Esophagus muscularis mucosa (tissue), 4 donors: ENCODE results near the gene STK32B. TPM values are rescaled to one million over a fixed set of nuclear protein-coding genes. Genes with fewer than 3 reads are reported as not detected.
A peak's percentile ranks its signal among the peaks of the same experiment; 100 is the strongest.

Experiments used
- DNase-seq: peaks from one replicate; pipeline ENCODE4 v3.0.0-alpha.2; 2017; ENCODE audit errors: extremely low spot score
- H3K27ac ChIP-seq, 4 donors: fragments of 200-600 bp; sonication (generic); replicated peaks in 1 of 4; 1 replicate in 3 of 4; 2 replicates in 1 of 4; pipeline ENCODE4 v1.5.1; 2016 to 2019; ENCODE audit warnings: mild to moderate bottlenecking in 1 of 4
- H3K27me3 ChIP-seq, 4 donors: fragments of 200-600 bp; sonication (generic); one replicate each; pipeline versions ENCODE4 v1.5.1 to v1.6.0; 2016 to 2019
- H3K36me3 ChIP-seq, 4 donors: fragments of 200-600 bp; sonication (generic); one replicate each; pipeline ENCODE4 v1.5.1; 2016 to 2019
- H3K4me1 ChIP-seq, 4 donors: fragments of 200-600 bp; sonication (generic); one replicate each; pipeline ENCODE4 v1.5.1; 2016 to 2019
- H3K4me3 ChIP-seq, 4 donors: fragments of 200-600 bp; sonication (generic); 1 replicate in 2 of 4; 2 replicates in 2 of 4; pipeline ENCODE4 v1.5.1; 2016 to 2019; ENCODE audit warnings: mild to moderate bottlenecking in 4 of 4, moderate library complexity in 1 of 4
- H3K9me3 ChIP-seq, 4 donors: fragments of 200-600 bp; sonication (generic); 1 replicate in 3 of 4; 2 replicates in 1 of 4; pipeline ENCODE4 v1.5.1; 2016 to 2019
- CTCF ChIP-seq, 3 experiments: fragments of 200-600 bp in 2 of 3; fragments of 450-650 bp in 1 of 3; sonication (generic) in 2 of 3; IDR thresholded peaks; one replicate each; pipeline ENCODE4 v1.5.1; 2017 to 2019; ENCODE audit warnings: antibody characterized with exemption in 3 of 3, mild to moderate bottlenecking in 2 of 3, moderate library complexity in 1 of 3
- EP300 ChIP-seq: sonication (generic); formaldehyde crosslinking; IDR thresholded peaks from one replicate; pipeline ENCODE4 v1.6.1; 2017; ENCODE audit warnings: antibody characterized with exemption
- POLR2A ChIP-seq: fragments of 450-650 bp; IDR thresholded peaks from one replicate; pipeline ENCODE4 v1.6.1; 2017; ENCODE audit warnings: antibody characterized with exemption, moderate library complexity, mild to moderate bottlenecking, low read depth
- POLR2AphosphoS5 ChIP-seq, 2 donors: sonication (generic); formaldehyde crosslinking; IDR thresholded peaks; one replicate each; pipeline ENCODE4 v1.6.1; 2017; ENCODE audit warnings: antibody characterized with exemption in 2 of 2
- WGBS: methylation state at CpG from one replicate; pipeline ENCODE4 v1.1.5; 2018; 5-methylcytosine and 5-hydroxymethylcytosine counted together
- intact Hi-C: fragments of 100-400 bp; cut with DNase I; formaldehyde crosslinking; loops from one replicate; pipeline ENCODE4 v1.15.1; 2023
- total RNA-seq, 4 donors: library from RNA; depleted of rRNA; stranded (reverse); fragments of >200 nt; gene quantifications; one replicate each; pipeline versions ENCODE4 v1.1.0 to v1.2.1, GENCODE V29; 2016

STK32B gene
- total RNA-seq, 4 donors from 2014 or later: 1.7 to 3.8 (median 2.7) TPM

DNA sequence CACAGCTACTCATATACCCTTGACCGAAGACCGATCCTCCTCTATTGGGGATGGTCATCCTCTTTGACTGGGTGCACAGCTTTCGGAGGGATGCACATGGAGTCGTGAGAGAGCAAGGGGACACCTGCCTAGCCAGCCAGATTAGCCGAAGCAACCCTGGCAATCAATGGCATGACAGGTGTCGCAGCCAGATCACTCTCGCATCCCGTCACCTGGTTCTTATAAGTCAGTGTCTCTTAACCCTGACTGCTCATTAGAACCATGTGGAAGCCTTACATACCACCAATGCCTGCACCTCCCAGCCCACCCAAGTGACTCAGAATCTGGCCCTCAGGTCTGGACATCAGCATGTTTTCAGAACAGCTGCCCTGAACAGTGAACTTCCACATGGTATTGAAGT lies 407.4 kb downstream of the STK32B start:
- intact Hi-C loops: loop anchor here (10.0 kb wide), 1 partner anchor 404 kb away; the partner anchor contains the start of gene STK32B
- Histone ChIP-seq H3K27me3 (no peaks in the 10 kb centered on the region), H3K4me3 (no peak overlapping the region), H3K36me3 (no peaks in the 10 kb centered on the region), H3K27ac (no peak overlapping the region), H3K4me1 (no peaks in the 10 kb centered on the region), H3K9me3 (no peaks in the 10 kb centered on the region)
- no peak for DNase-seq
- 94% methylated on average over 8 of the region's 8 CpGs for WGBS
- TF ChIP-seq POLR2A: no peak
- TF ChIP-seq CTCF (IDR thresholded peaks at IDR 0.05): no peak
- no peak for TF ChIP-seq EP300
- no peak for TF ChIP-seq POLR2AphosphoS5 (IDR thresholded peaks at IDR 0.05)

DNA sequence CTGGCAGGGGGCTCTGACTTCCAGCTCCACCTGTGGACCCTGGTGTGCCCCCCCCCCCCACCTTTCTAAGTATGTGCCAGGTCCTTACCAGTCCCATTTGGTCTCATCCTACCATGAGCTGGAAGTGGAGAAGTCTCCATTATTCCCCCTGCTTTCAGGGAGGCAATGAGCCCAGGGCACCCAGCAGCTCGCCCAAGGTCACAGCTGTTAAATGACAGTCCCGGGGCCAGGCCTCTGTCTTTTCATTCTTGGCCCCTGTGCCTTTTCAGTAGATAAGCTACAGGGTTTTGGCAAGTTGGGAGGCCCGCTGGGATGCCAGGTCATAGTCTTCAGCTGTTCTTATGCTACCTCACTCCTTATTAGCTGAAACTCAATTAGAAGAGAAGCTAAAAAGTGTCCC lies 408.0 kb downstream of the STK32B start:
- H3K4me1 ChIP-seq: no peaks in the 10 kb centered on the region
- intact Hi-C loops: loop anchor here (10.0 kb wide), 1 partner anchor 404 kb away; the partner anchor contains the start of gene STK32B
- no peak overlapping the region for H3K4me3 ChIP-seq
- H3K9me3 ChIP-seq: no peaks in the 10 kb centered on the region
- H3K27me3 ChIP-seq: no peaks in the 10 kb centered on the region
- TF ChIP-seq POLR2AphosphoS5 (IDR thresholded peaks at IDR 0.05): no peak
- no peak for TF ChIP-seq CTCF (IDR thresholded peaks at IDR 0.05)
- no peak for TF ChIP-seq POLR2A
- 80% methylated on average over 3 of the region's 3 CpGs for WGBS
- no peak for DNase-seq
- no peak overlapping the region for H3K27ac ChIP-seq
- no peaks in the 10 kb centered on the region for H3K36me3 ChIP-seq

DNA sequence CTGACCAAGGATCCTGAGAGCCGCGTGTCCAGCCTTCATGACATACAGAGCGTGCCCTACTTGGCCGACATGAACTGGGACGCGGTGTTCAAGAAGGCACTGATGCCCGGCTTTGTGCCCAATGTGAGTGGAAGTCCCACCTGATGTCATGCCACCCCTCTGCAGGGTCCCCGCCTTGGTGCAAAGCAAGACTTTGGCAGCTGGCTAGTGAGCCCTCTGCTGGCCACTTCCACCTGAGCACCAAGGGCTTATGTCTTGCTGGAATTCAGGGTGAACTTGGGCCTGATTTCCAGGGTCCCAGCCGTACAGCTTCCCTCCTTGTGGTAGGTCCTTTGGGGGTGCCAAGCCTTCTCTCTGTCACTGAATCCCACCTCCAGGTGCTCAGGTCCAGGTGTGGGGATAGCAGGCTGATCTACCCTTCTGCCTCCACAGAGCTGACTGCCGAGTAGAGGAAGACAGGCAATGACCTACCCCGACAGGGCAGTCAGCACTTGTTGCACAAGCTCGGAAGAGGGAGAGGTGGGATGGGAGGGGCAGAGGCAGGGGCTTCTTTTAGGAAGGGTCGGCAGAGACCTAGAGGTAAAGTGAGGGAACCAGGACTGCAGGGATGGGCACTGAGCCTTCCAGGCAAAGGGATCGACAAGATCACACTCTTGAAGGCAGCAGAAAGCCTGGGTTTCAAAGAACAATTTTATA lies 409.0 kb downstream of the STK32B start:
- H3K9me3 ChIP-seq: no peaks in the 10 kb centered on the region
- no peaks in the 10 kb centered on the region for H3K36me3 ChIP-seq
- no peaks in the 10 kb centered on the region for H3K4me1 ChIP-seq
- H3K27me3 ChIP-seq: no peaks in the 10 kb centered on the region
- H3K27ac ChIP-seq: no peak overlapping the region
- H3K4me3 ChIP-seq: no peak overlapping the region
- TF ChIP-seq EP300: no peak
- TF ChIP-seq CTCF (IDR thresholded peaks at IDR 0.05): peak; percentile 12 to 42 (median 19)
- WGBS: 76% methylated on average over 7 of the region's 14 CpGs
- no peak for DNase-seq
- intact Hi-C loops: no loop called here

DNA sequence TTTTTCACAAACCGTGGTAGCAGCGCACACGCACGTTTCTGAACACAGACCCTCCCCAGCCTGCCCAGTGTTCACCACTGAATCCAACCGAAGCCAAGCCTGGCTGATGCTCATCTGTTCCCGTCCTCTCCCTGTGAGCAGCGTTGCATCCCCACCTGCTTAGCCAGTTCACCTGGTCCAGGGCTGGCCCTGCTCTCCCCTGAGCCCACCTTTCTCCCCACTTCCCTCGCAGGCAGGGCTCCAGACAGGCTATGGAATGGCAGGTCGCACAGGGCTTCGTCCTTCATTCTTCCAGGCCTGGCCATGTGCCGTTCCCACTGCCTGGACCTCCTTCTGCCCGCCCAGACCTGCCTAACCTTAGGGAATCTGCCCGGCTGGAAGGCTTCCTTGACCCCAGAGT lies 410.2 kb downstream of the STK32B start:
- H3K27me3 ChIP-seq: no peaks in the 10 kb centered on the region
- no peak for DNase-seq
- no peaks in the 10 kb centered on the region for H3K4me1 ChIP-seq
- WGBS: 92% methylated on average over 13 of the region's 13 CpGs
- no peaks in the 10 kb centered on the region for H3K9me3 ChIP-seq
- H3K36me3 ChIP-seq: no peaks in the 10 kb centered on the region
- no peak overlapping the region for H3K4me3 ChIP-seq
- intact Hi-C loops: no loop called here
- no peak for TF ChIP-seq CTCF (IDR thresholded peaks at IDR 0.05)
- TF ChIP-seq POLR2A: no peak
- no peak for TF ChIP-seq EP300
- TF ChIP-seq POLR2AphosphoS5 (IDR thresholded peaks at IDR 0.05): no peak
- no peak overlapping the region for H3K27ac ChIP-seq

DNA sequence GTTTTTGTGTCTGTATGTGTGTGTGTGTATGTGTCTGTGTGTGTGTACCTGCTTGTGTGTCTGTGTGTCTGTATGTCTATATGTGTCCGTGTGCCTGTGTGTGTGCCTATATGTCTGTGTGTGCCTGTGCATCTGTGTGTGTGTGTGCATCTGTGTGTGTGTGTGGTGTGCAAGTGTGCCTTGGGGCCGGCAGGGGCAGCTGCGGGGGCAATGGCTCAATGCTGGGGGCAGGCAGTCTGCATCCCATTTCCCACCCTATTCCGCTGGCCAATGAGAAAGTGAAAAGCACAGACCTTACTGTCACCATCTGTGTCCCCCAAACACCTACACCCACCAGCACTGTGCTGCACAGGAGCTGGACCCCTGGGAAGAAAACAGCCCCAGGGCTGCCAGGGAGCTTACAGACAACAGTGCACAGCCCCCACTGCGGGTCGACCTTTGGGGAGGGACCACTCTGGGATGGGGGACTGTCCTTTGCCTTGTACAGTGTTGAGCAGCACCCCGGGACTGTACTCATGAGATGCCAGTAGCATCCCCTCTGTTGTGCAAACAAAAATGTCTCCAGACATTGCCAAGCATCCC lies 411.1 kb downstream of the STK32B start:
- TF ChIP-seq EP300 (no peak), POLR2AphosphoS5 (IDR thresholded peaks at IDR 0.05) (no peak), CTCF (IDR thresholded peaks at IDR 0.05) (no peak), POLR2A (no peak)
- Histone ChIP-seq H3K4me1 (no peaks in the 10 kb centered on the region), H3K36me3 (no peaks in the 10 kb centered on the region), H3K27me3 (no peaks in the 10 kb centered on the region), H3K9me3 (no peaks in the 10 kb centered on the region), H3K4me3 (no peak overlapping the region), H3K27ac (no peak overlapping the region)
- 89% methylated on average over 5 of the region's 7 CpGs for WGBS
- DNase-seq: no peak
- intact Hi-C loops: no loop called here
